DMS 273 (cell line): Measurements from ENCODE around the gene WNT1.

Experiments
- DNase-seq: peaks from one replicate; lab custom pipeline; 2025; ENCODE audit not compliant: unreplicated experiment; lab: John Stamatoyannopoulos, UW

The WNT1 gene

DNA sequence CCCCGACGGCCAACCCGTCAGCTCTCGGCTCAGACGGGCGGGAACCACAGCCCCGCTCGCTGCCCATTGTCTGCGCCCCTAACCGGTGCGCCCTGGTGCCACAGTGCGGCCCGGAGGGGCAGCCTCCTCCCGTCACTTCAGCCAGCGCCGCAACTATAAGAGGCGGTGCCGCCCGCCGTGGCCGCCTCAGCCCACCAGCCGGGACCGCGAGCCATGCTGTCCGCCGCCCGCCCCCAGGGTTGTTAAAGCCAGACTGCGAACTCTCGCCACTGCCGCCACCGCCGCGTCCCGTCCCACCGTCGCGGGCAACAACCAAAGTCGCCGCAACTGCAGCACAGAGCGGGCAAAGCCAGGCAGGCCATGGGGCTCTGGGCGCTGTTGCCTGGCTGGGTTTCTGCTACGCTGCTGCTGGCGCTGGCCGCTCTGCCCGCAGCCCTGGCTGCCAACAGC, at the start of gene WNT1:
WNT1 (plus strand) TSS at position 32 of the 450 bp plus-strand sequence; CDS start at position 361, 329 bp downstream.
- DNase-seq: peak; percentile 59

GRCh38 chr12:48929551-48929950, 48.6 kb upstream of the WNT1 start:
- no peak for DNase-seq

GRCh38 chr12:48930475-48930874, 47.6 kb upstream of the WNT1 start:
- DNase-seq: no peak

- no peak for DNase-seq
Measured at GRCh38 chr12:48932878-48933277, 45.2 kb upstream of the WNT1 start.

- DNase-seq: no peak
Measured at GRCh38 chr12:48933664-48934311, 44.3 kb upstream of the WNT1 start.

DNA sequence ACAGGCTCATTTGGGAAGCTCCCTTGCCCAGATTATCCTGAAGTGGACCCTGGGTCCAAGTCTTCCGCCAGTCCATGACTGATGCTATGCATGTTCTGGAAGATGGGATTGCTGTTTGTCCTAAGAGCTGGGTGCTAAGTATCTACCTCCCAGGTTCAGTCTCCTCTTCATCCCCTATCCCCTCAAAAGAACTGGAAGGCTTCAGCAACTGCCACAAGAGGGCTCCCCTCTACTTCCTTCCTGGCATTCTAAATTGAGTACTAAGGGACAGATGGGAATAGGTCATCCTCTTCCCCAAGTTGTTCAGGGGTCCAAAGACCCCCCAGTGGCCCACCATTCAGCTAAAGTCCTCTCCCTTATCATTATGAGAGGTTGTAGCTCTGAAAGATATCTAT, 43.8 kb upstream of the WNT1 start:
- DNase-seq: no peak

DNA sequence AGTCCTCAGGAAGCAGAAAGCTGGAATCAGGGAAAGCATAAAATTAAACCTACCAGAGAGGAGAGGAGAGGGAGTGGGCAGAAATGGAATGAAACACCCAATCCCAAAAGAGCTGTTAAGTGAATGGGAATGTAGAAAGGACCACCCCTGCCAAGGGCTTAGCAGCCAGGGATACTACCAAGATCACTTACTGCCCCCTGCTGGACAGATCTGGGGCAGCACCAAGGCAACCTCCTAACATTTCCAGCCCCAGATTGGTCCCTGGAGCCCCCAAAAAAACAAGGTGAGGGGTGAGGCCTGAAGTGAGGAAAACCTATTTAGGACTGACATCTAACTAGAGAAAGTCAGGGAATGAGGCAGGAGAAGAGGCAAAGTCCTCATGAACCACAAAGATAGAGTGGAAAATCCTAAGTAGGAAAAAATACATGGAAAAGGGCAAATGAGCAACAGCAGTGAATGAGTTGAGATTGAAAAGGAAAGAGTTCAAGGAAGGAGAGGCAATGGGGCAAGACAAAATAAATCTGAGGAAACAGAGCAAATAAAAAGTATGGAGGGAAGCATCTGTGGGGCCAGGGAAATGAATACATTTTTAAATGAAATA, 41.6 kb upstream of the WNT1 start:
- peak; percentile 79 for DNase-seq

- DNase-seq: peak; percentile 40
Measured at GRCh38 chr12:48937170-48937569, 41.0 kb upstream of the WNT1 start.

DNA sequence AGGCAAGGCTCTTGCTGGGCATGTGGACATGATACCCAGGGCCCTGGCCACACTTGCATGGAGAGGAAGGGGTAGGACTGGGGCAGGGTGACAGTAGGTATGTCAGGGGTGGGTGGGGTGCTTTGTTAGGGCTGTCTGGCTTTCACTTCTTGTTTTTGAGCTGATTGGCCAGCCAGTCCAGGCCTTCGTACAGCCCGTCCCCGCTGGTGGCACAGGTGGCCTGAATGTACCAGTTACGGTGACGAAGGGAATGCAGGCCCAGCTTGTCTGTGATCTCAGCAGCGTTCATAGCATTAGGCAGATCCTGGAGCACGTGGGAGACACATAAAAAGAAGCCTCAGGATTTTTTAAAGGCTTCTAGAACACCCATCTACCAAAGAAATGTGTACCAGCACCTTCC, 39.3 kb upstream of the WNT1 start:
- no peak for DNase-seq

DNA sequence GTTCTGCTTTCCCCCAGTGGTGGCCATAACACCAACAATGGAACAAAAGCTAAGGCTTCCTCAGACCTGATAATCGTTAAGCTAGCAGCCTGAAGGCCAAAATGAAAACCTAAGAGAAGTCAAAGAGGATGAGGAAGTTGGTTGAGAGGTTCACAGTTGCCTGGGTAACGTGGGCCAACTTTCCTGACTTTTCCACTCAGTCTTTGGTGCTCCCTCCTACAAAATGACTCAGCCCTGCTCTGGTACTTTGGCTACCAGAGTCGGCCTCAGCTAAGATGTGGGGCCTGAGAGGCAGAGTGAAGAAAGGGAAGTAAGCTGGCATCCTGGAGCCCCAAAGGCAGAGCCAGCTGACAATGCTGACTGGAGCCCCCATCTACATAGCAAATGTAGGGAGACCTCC, 37.9 kb upstream of the WNT1 start:
- no peak for DNase-seq

- peak; percentile 12 for DNase-seq
Measured at GRCh38 chr12:48943221-48943620, 34.9 kb upstream of the WNT1 start.

DNA sequence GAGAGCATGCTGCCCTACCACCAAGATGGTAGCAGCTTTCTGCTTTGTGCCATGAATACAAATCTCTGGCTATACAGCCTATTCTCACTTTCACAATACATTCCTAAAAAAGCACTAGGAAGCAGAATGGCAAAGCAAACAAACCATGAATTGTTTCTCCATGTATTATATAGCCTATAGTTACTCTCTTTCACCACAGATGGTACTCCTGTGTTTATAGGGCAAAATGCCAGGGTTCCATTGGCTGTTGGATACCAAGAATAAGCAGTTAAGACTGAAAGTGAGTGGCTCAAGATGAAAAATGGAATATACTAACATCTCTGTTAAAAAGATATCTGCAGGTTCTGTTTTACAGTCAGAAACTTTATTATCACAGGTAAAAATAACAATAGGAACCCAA, 31.9 kb upstream of the WNT1 start:
- peak; percentile 65 for DNase-seq

DNA sequence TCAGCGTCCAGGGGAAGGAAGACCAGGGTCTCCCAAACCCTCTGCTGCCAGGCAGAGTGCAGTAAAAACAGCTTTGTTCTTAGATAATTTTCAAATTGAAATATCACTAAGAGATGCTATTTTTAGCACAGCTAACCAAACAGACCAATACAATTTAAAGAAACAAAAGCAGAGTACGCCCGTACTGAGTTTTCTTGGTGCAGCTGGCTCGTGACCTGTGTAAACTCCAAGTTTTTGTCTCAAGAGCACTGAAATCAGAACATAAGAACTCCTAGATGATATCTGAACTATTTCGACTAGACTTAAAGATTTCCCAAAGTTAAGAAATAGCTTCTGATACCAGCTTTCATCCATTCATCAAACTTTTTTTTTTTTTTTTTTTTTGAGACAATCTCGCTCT, 31.2 kb upstream of the WNT1 start:
- no peak for DNase-seq

DNA sequence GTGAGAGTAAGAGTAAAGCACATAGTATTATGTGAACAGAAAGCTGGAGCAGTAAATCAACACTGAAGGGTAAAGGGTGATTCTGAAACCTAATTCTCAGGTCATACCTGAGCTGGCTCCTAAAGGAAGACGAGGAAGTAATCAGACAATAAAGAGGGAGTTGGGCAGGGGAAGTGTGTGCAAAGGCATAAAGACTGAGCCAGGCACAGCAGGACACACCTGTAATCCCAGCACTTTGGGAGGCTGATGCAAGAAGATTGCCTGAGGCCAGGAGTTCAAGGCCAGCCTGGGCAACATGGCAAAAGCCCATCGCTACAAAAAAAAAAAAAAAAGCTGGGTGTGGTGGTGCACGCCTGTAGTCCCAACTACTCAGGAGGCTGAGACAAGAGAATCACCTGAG, 30.4 kb upstream of the WNT1 start:
- no peak for DNase-seq

GRCh38 chr12:48952691-48953090, 25.4 kb upstream of the WNT1 start:
- DNase-seq: no peak

DNA sequence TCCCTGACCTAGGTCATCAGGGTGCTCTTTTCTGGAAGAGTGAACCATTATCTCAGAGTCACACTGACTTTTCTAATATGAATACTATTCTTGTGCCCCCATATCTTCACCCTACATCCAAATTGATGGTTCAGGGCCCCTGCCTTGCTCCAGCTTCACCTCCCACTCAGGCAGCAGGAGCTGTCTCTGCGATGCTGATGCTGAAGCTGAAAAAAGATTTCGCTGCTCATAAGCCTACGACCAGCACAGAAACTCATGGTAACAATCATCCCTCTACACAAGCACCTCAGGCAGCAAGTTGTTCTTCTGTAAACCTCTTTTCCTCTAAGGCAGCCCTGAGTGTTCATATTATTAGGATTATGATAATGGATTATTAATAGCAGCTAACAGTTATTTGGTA, 24.1 kb upstream of the WNT1 start:
- no peak for DNase-seq

- no peak for DNase-seq
Measured at GRCh38 chr12:48954841-48955501, 23.2 kb upstream of the WNT1 start.

- peak; percentile 93 for DNase-seq
Measured at GRCh38 chr12:48956279-48957140, 21.6 kb upstream of the WNT1 start.

GRCh38 chr12:48957141-48958048, 20.7 kb upstream of the WNT1 start, which contains the start of gene ARF3:
Gene ARF3 (minus strand): TSS chr12:48957487. CDS start chr12:48941095, 16,392 bp downstream.
- DNase-seq: peak; percentile 97

DNA sequence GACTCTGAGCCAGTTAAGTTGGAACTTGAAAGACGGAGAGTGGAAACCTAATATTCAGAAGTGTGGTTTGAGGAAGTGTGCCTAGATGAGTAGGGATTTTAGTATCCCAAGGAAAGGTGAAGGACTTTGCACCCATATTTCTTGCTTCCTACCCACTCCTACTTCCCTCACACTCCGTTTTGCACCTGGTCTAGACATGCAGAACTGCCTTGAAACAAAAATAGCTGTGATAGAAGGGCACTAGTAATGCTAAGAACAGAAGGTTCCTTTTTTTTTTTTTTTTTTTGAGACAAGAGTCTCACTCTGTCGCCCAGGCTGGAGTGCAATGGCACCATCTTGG, 20.1 kb upstream of the WNT1 start:
- no peak for DNase-seq
